Body of pancreas (tissue), 4 donors: ENCODE measurements around the gene BOC. TPM values are rescaled to one million over a fixed set of nuclear protein-coding genes. Genes with fewer than 3 reads are reported as not detected.

Experiments used
- ATAC-seq: fragments of 150-250 bp; one replicate; pipeline ENCODE4 v1.9.1; 2016
- DNase-seq, 4 donors: peaks; one replicate each; pipeline ENCODE4 v3.0.0-alpha.2; 2019
- H3K27ac ChIP-seq, 4 donors: fragments of 200-600 bp; sonication (generic); 1 replicate in 3 of 4; 2 replicates in 1 of 4; pipeline versions ENCODE4 v1.5.1 to v1.6.1; 2016 to 2019; ENCODE audit warnings: mild to moderate bottlenecking in 1 of 4, mixed read lengths in 1 of 4, moderate library complexity in 1 of 4
- H3K27me3 ChIP-seq, 2 donors: fragments of 200-600 bp; sonication (generic); one replicate each; pipeline ENCODE4 v1.6.0; 2016; ENCODE audit warnings: mild to moderate bottlenecking in 1 of 2
- H3K36me3 ChIP-seq, 2 donors: fragments of 200-600 bp; sonication (generic); replicated peaks in 1 of 2; 2 replicates each; pipeline ENCODE4 v1.5.1; 2016; ENCODE audit warnings: low read depth in 2 of 2; ENCODE audit not compliant: insufficient read depth in 1 of 2
- H3K4me1 ChIP-seq: fragments of 200-600 bp; sonication (generic); one replicate; pipeline ENCODE4 v1.6.0; 2016
- H3K4me3 ChIP-seq, 2 donors: fragments of 200-600 bp; sonication (generic); 1 replicate in 1 of 2; 2 replicates in 1 of 2; pipeline ENCODE4 v1.5.1; 2016 to 2019
- H3K9me3 ChIP-seq, 3 donors: fragments of 200-600 bp; sonication (generic); 1 replicate in 2 of 3; 2 replicates in 1 of 3; pipeline ENCODE4 v1.5.1; 2016
- CTCF ChIP-seq, 7 experiments: fragments of 450-650 bp in 4 of 7; fragments of 200-600 bp in 3 of 7; sonication (generic) in 3 of 7; IDR thresholded peaks; one replicate each; pipeline ENCODE4 v1.5.1; 2016 to 2019; ENCODE audit warnings: antibody characterized with exemption in 7 of 7
- POLR2A ChIP-seq, 3 donors: fragments of 450-650 bp; IDR thresholded peaks; one replicate each; pipeline ENCODE4 v1.6.1; 2016; ENCODE audit warnings: antibody characterized with exemption in 3 of 3, mild to moderate bottlenecking in 2 of 3
- WGBS, 2 donors: methylation state at CpG; one replicate each; pipeline ENCODE4 v1.1.5; 2017; 5-methylcytosine and 5-hydroxymethylcytosine counted together
- intact Hi-C: fragments of 100-400 bp; cut with DNase I; formaldehyde crosslinking; loops from one replicate; pipeline ENCODE4 v1.15.1; 2023
- total RNA-seq, 2 donors: library from RNA; depleted of rRNA; stranded (reverse); fragments of >200 nt; gene quantifications; one replicate each; pipeline ENCODE4 v1.1.0, GENCODE V29; 2016

Gene BOC
- total RNA-seq, 2 donors from 2014 or later: 22.7 to 29.6 TPM

GRCh38 chr3:113286524-113286923 lies 75.2 kb downstream of the BOC start:
- no peak overlapping the region for H3K4me3 ChIP-seq
- ATAC-seq (no peak), DNase-seq (peak in 1 of 4 donors; percentile 12)
- no peaks in the 10 kb centered on the region for H3K27me3 ChIP-seq
- WGBS, 2 donors: 85 to 86% methylated on average over 6 of the region's 6 CpGs
- H3K36me3 ChIP-seq: no peaks in the 10 kb centered on the region
- no peak overlapping the region for H3K27ac ChIP-seq
- no peaks in the 10 kb centered on the region for H3K9me3 ChIP-seq
- TF ChIP-seq CTCF (IDR thresholded peaks at IDR 0.05): no peak
- no peak for TF ChIP-seq POLR2A (IDR thresholded peaks at IDR 0.05)
- intact Hi-C loops: no loop called here
- H3K4me1 ChIP-seq: peaks cover 17% of the 10 kb centered on the region

DNA sequence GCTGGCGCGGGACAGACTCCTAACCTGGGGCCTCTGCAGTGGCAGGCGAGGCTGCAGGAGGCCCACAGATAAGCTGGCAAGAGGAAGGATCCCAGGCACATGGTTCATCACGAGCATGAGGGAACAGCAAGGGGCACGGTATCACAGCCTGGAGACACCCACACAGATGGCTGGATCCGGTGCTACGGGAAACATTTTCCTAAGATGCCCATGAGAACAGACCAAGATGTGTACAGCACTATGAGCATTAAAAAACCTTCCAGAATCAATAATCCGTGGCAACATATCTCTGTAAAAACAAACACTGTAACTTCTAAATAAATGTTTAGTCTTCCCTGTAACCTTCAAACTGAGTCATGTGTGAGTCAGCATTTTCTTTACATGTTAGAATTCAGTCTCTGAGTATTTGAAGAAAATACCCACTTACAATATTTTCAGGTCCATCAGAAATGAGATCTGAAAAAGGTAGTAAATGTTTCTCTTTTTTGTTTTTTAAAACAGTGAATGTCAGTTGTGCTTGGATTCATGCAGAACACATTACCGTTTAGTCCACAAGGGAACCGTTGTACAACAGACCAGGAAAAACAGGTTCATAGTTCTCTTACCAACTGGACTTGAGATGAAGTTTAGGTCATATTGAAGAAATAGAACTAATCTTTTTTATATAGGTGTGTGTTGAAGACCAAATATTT lies 75.9 kb downstream of the BOC start:
- Histone ChIP-seq H3K4me3 (no peak overlapping the region), H3K9me3 (no peaks in the 10 kb centered on the region), H3K27ac (no peak overlapping the region), H3K36me3 (no peaks in the 10 kb centered on the region), H3K4me1 (peaks cover 9% of the 10 kb centered on the region), H3K27me3 (no peaks in the 10 kb centered on the region)
- peak; percentile 67 for ATAC-seq
- TF ChIP-seq CTCF (IDR thresholded peaks at IDR 0.05) (peak in 2 of 7 experiments; percentile 3 to 10), POLR2A (IDR thresholded peaks at IDR 0.05) (no peak)
- intact Hi-C loops: no loop called here
- WGBS, 2 donors: 33 to 42% methylated on average over 10 of the region's 10 CpGs
- DNase-seq: peak in 1 of 4 donors; percentile 39

DNA sequence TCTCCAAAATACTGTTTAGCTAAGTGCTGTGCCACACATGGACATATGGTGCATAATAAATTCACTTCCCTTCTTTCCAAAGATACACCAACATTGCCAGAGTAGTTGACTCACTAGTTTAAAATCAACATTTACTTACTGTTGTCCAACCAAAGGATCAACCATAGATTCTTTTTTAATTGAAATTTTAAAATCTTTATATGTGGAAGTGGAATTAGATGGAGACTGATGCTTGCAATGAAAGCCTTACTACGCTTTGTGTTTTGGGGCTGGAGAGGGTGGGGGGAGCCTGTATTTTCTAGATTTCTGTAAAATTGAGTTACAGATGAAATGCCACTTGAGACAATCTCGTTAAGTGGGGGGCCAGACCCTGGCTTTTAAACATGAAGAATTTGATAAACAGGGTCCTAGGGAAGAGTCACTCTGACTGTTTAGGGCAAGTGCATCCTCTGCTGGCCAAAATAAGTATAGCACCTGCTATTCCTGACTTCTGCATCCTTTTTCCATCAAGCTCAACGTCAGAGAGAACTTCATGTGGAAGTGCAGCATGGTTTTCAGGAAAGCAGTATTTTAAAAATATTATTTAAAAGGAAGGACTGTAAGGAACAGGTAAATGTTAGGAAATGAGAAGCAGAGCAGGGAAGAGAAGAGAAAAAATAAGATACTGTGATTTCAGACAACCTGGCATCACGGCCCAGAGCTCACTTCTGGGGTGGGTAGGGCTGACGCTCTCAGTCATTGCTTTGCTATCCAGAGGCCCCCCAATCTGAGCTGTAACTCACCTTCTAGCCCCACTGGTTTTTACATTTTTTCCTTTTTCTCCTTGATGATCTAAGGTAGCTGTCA lies 76.7 kb downstream of the BOC start:
- WGBS, 2 donors: 54 to 55% methylated on average over 5 of the region's 5 CpGs
- DNase-seq (peak; percentile 62 to 74 (median 70)), ATAC-seq (peak; percentile 66)
- no peaks in the 10 kb centered on the region for H3K27me3 ChIP-seq
- peaks cover 6% of the 10 kb centered on the region for H3K4me1 ChIP-seq
- no peaks in the 10 kb centered on the region for H3K9me3 ChIP-seq
- peak; percentile 81 to 99 (median 97) for TF ChIP-seq CTCF (IDR thresholded peaks at IDR 0.05)
- TF ChIP-seq POLR2A (IDR thresholded peaks at IDR 0.05): no peak
- H3K4me3 ChIP-seq: no peak overlapping the region
- no peaks in the 10 kb centered on the region for H3K36me3 ChIP-seq
- intact Hi-C loops: no loop called here
- no peak overlapping the region for H3K27ac ChIP-seq

DNA sequence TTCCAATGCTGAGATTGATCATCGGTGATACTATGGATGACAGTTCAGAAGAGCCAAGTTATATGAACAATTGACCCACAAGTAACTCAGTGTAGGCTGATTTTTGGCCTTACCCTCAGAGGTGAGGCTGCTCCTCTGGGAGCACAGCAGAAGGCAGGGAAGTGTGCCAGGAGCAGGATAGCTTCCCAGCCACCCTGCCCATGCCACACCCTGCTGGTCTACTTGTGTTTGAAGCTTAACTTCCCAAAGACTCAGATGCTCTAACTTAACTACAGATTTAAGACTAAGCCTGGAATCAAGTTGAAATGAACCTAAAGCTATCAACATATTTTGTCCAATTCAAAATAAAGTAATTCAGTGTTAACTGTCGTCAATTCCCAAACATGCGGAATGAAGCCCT lies 77.5 kb downstream of the BOC start:
- H3K9me3 ChIP-seq: no peaks in the 10 kb centered on the region
- H3K4me3 ChIP-seq: no peak overlapping the region
- TF ChIP-seq CTCF (IDR thresholded peaks at IDR 0.05) (no peak), POLR2A (IDR thresholded peaks at IDR 0.05) (no peak)
- H3K27ac ChIP-seq: no peak overlapping the region
- DNase-seq: no peak
- peaks cover 6% of the 10 kb centered on the region for H3K4me1 ChIP-seq
- 84 to 86% methylated on average over 3 of the region's 3 CpGs for WGBS, 2 donors
- no peaks in the 10 kb centered on the region for H3K27me3 ChIP-seq
- intact Hi-C loops: no loop called here
- no peak for ATAC-seq
- no peaks in the 10 kb centered on the region for H3K36me3 ChIP-seq
